Coronary artery (tissue), 2 donors: ENCODE data around the gene JAKMIP1.
"Not testable (repeated sequence)": the region's sequence is repeated elsewhere in the genome, so short reads cannot be mapped to it uniquely, and the experiment has no call there.

ENCODE experiments used
- DNase-seq: peaks from one replicate; pipeline ENCODE4 v3.0.0-alpha.2; 2017; ENCODE audit warnings: low spot score
- H3K27ac ChIP-seq, 2 donors: fragments of 200-600 bp; sonication (generic); one replicate each; pipeline ENCODE4 v1.5.1; 2016 to 2019
- H3K4me3 ChIP-seq: fragments of 200-600 bp; sonication (generic); 2 replicates; pipeline ENCODE4 v1.5.1; 2016; ENCODE audit warnings: mild to moderate bottlenecking, moderate library complexity
- TF ChIP-seq, protein P1 (sequence below): fragments of 200-600 bp; sonication (generic); IDR thresholded peaks from one replicate; pipeline ENCODE4 v1.5.1; 2019; ENCODE audit warnings: antibody characterized with exemption

Gene JAKMIP1

DNA sequence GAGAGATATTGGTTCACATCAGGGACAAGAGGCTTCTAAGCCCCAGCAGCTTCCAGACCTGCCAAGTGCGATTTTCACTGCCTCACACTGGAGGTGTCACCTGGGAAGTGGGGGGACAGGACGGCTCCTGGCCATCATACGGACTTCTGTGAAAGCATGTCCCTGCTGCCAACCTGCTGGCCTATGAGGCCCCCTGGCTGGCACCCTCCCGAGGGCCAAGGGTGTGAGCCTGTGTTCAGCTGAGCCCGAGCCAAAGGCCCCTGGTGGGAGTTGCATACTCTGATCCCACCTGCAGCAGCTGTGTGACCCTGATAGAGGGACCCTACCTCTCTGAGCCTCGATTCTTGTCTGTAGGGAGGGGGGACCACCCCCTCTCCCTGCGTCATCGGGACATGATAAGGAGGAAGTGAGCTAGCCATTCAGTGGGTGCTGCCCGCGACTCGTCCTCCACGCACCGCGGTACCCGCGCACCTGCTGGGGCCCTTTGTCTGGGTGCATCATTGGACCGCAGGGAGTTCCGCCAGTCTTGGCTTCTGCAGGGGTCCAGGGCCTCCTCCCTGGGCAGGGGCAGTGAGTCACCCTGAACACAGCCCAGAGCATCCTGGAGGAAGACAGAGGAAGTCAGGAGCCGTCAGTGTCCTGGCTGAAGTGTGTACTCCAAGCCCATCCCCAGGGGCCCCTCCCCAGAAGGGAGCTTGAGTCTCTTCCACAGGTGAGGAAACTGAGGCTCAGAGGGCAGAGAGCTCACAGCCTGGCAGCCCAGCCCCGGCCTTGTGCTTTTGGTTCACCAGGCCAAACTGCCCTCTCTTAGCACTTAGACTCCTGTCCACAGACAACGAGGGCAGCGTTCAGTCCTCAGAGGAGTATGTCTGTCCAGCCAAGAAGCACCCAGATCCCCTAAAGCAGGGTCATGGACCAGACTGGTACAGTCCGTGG is 206.2 kb downstream of the JAKMIP1 start:
- Histone ChIP-seq H3K27ac (no peak overlapping the region), H3K4me3 (no peak overlapping the region)
- DNase-seq = peak; percentile 62
- TF ChIP-seq, protein P1, sequence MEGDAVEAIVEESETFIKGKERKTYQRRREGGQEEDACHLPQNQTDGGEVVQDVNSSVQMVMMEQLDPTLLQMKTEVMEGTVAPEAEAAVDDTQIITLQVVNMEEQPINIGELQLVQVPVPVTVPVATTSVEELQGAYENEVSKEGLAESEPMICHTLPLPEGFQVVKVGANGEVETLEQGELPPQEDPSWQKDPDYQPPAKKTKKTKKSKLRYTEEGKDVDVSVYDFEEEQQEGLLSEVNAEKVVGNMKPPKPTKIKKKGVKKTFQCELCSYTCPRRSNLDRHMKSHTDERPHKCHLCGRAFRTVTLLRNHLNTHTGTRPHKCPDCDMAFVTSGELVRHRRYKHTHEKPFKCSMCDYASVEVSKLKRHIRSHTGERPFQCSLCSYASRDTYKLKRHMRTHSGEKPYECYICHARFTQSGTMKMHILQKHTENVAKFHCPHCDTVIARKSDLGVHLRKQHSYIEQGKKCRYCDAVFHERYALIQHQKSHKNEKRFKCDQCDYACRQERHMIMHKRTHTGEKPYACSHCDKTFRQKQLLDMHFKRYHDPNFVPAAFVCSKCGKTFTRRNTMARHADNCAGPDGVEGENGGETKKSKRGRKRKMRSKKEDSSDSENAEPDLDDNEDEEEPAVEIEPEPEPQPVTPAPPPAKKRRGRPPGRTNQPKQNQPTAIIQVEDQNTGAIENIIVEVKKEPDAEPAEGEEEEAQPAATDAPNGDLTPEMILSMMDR = no peak

DNA sequence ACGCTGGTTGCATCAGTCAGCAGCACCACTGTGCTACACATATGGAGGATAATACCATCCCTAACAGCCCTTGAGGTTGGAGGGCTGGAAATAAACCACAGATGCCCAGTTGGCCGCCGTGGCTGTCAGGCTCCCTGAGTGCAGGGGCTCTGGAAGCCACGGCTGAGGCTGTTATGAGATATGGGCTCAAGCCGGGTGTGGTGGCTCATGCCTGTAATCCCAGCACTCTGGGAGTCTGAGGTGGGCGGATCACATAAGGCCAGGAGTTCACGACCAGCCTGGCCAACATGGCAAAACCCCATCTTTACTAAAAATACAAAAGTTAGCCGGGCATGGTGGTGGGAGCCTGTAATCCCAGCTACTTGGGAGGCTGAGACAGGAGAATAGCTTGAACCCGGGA is 207.0 kb downstream of the JAKMIP1 start:
- not testable (repeated sequence) for H3K4me3 ChIP-seq, H3K27ac ChIP-seq
- DNase-seq = peak; percentile 12

DNA sequence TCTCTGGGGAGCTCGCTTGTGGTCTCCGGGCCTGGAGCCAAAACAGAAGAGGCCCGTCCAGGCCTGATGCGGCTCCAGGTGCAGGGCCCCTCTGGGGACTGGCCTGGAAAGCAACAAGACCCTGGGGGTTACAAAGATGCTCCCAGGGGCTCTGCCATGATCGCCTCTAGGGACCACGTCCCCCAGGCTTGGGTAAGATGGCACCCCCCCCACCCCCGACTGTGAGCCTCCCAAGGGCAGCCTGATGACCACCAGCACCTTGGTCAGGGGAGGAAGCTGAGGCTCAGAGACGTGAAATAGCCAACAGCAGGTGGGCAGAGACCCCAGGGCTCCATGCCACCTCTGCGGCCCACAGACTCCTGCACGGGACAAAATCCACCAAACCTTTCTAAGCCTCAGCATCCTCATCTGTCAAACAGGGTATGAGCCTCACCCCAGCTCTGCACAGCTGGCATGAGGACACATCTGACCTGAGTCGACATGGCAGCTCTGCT is 207.5 kb downstream of the JAKMIP1 start:
- DNase-seq = peak; percentile 70
- TF ChIP-seq, protein P1 = no peak

DNA sequence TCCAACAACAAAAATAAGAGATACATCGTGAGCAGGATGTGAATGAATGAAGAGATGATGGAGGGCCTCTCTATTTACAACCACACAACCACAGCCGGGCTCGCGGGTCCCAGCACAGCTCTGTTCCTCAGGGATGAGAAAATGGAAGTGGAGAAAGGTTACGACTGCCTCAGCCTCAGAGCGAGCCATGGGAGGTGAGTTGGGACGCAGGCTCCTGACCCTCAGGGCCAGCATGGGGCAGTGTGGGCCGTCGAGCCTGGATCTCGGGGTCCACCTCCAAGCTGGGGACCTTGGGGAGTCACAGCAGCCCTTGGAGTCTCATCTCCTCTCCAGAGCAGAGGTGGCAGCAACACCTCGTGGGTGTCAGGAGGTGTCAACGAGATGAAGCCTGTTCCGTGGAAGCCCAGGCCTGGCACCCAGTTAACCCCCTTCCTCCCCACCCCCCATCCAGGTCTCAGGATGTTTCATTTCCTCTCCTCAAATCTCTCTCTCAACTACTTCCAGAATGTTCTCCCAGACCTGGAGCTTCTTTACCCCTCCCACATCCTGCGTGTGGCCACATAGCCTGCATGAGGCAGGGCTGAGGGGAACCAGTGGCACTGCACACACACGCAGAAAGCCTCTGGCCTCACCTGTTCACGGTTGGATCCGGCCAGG is 208.1 kb downstream of the JAKMIP1 start:
- no peak overlapping the region for H3K27ac ChIP-seq
- TF ChIP-seq, protein P1 = no peak
- H3K4me3 ChIP-seq = no peak overlapping the region
- peak; percentile 56 for DNase-seq

More for the DNA sequence above, 207.5 kb downstream of the JAKMIP1 start:
- H3K4me3 ChIP-seq = no peak overlapping the region
- no peak overlapping the region for H3K27ac ChIP-seq

DNA sequence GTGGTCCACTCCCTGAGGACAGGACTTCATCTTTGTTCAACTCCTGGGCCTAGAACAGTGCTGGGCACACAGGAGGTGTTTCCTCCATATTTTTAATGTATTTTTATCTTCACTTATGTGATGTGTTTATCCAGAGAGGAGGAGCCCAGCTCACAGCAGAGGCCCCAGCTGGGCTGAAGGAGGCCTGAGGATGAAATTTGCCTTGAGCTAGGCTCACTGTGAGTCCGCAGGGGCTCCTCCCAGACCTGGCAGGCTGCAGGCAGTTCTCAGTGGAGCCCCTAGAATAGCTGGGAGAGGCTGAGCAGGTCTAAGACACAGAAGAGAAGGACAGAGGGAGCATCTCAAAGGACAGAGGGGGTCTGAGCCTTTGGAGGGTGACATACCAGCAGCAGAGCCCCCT is 208.9 kb downstream of the JAKMIP1 start:
- H3K4me3 ChIP-seq = no peak overlapping the region
- no peak overlapping the region for H3K27ac ChIP-seq
- peak; percentile 40 for DNase-seq
- TF ChIP-seq, protein P1 = no peak

DNA sequence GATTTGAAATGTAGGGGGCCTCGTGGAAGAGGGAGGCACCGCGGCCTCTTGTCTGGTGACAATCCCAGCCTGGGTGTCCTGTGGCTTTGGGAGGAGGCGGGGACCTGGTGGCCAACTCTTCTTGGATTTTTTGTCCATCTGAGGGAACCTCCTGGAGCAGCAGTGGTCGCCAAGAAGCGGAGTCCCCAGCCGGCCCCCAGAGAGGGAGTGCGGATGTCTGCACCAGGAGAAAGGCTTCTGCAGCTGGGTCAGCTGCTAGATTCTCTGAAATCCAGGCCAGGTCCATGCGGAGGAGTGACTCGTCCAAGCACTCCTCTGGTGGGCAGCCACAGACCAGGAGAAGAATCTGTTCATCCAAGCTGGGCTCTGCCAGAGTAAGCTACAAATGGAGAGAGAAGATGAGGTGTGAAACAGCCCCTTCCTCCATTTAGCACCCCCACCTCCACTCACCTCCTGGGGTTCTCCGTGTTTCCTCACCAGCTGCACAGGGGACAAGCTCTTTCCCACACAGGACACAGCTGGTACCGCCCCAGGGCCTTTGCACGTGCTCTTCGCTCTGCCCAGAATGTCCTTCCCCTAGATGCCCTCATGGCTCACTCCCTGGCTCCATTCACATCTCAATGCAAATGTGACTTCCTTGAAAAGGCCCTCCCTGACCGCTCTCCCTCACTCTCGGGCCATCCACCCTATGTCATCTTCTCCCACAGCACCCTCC is 209.7 kb downstream of the JAKMIP1 start:
- Histone ChIP-seq H3K4me3 (no peak overlapping the region), H3K27ac (no peak overlapping the region)
- DNase-seq = peak; percentile 65
- TF ChIP-seq, protein P1 = no peak
